Fibroblast of lung (primary cell): ENCODE results near the gene TEC.

ENCODE experiments used
- CTCF ChIP-seq, 2 donors: IDR thresholded peaks in 1 of 2; conservative IDR thresholded peaks in 1 of 2; 1 replicate in 1 of 2; 2 replicates in 1 of 2; pipeline ENCODE4 v1.5.1; 2011 to 2012; ENCODE audit warnings: low read length in 2 of 2, control low read depth in 1 of 2, inconsistent platforms in 1 of 2, low read depth in 1 of 2, mild to moderate bottlenecking in 1 of 2
- EZH2 ChIP-seq: IDR thresholded peaks from 2 replicates; pipeline ENCODE4 v1.5.1; 2012; ENCODE audit warnings: low read length, control low read depth, mild to moderate bottlenecking; ENCODE audit errors: missing control alignments

GRCh38 chr4:48121180-48121579 is 148.5 kb downstream of the TEC start:
- no peak for TF ChIP-seq CTCF (conservative IDR thresholded peaks at IDR 0.05 in 1 of 2, IDR thresholded peaks at IDR 0.05 in 1 of 2; ENCODE audit: low read depth in 1 of 2, low read length in 2 of 2)
- TF ChIP-seq EZH2 = no peak
